22Rv1 (cell line): Measurements from ENCODE around the gene ARHGEF19.
A peak's percentile ranks its signal among the peaks of the same experiment; 100 is the strongest.

Source experiments
- H3K27ac ChIP-seq: fragments of 450-650 bp; 2 replicates; pipeline ENCODE4 v1.5.1; 2017
- ZFX ChIP-seq: fragments of 450-650 bp; IDR thresholded peaks from 2 replicates; pipeline ENCODE4 v1.6.1; 2017; ENCODE audit warnings: antibody characterized with exemption, borderline replicate concordance
- TF ChIP-seq, protein P1 (sequence below): fragments of 450-650 bp; IDR thresholded peaks from 2 replicates; pipeline ENCODE4 v1.5.1; 2017; ENCODE audit warnings: mild to moderate bottlenecking

ARHGEF19 gene

DNA sequence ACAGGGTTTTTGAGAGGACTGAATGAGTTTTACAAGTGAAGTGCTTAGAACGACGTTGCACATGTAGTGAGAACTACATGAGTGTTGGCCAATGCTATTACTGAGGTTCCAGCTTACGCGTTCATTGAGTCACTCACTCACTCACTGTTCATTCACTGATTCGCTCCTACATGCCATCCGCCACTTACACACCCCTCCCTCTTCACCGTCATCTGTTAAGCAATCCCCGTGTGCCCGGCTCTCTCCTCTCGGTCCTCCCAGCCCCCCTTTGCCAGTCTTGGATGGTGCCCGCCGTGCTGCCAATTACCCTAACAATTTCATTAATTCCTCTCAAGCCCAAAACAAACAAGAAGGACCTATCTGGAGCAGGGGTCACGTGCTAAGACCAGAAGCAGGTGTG, 29.3 kb downstream of the ARHGEF19 start:
- H3K27ac ChIP-seq = no peak overlapping the region

GRCh38 chr1:16181887-16182719, 30.3 kb downstream of the ARHGEF19 start:
- no peak overlapping the region for H3K27ac ChIP-seq
- no peak for TF ChIP-seq ZFX
- TF ChIP-seq, protein P1, sequence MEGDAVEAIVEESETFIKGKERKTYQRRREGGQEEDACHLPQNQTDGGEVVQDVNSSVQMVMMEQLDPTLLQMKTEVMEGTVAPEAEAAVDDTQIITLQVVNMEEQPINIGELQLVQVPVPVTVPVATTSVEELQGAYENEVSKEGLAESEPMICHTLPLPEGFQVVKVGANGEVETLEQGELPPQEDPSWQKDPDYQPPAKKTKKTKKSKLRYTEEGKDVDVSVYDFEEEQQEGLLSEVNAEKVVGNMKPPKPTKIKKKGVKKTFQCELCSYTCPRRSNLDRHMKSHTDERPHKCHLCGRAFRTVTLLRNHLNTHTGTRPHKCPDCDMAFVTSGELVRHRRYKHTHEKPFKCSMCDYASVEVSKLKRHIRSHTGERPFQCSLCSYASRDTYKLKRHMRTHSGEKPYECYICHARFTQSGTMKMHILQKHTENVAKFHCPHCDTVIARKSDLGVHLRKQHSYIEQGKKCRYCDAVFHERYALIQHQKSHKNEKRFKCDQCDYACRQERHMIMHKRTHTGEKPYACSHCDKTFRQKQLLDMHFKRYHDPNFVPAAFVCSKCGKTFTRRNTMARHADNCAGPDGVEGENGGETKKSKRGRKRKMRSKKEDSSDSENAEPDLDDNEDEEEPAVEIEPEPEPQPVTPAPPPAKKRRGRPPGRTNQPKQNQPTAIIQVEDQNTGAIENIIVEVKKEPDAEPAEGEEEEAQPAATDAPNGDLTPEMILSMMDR = no peak

More for the DNA sequence above, 29.3 kb downstream of the ARHGEF19 start:
- TF ChIP-seq, protein P1 = no peak
- no peak for TF ChIP-seq ZFX

GRCh38 chr1:16180291-16180824, 32.1 kb downstream of the ARHGEF19 start:
- no peak overlapping the region for H3K27ac ChIP-seq
- TF ChIP-seq ZFX = no peak
- TF ChIP-seq, protein P1 = no peak

DNA sequence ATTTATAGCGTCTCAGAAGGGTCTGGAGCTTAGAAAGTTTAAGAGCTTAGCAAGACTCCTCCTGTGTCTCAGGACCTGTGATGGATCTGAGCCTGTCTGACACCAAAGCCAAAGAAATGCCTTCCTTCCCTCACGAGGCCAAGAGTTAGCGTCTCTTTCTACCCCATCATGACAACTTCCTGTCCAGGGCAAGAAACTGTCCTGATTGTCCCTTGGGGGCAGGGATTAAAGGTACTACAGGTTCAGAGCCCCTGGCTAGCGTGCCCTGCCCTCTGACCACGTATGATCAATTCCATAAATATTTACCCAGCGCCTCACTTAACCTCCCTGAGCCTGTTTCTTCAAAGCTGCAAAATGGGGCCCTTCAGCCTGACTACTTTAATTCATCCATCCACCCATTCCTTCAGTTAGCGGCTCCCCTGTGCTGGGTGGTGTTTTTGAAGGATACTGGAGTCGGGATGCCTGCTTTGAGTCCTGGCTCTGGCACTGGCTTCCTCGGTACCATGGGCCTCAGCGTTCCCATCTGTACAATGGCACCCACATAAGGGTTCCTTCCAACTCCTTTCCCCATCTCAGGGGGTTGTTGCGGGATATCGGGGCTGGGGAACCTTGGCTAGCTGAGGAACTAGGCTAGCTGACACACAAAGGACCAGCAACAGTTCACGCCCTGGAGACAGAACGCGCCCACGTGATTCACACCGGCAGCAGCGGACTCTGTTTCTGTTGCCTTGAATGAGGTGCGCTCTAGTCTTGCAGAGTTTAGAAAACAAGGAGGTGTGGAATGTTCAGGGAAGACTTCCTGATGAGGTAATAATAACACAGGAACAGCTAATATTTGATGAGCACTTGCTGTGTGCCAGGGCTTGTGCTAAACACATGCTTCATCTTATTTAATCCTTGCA, 33.6 kb downstream of the ARHGEF19 start:
- no peak for TF ChIP-seq ZFX
- H3K27ac ChIP-seq = peak overlapping the region; percentile 40

DNA sequence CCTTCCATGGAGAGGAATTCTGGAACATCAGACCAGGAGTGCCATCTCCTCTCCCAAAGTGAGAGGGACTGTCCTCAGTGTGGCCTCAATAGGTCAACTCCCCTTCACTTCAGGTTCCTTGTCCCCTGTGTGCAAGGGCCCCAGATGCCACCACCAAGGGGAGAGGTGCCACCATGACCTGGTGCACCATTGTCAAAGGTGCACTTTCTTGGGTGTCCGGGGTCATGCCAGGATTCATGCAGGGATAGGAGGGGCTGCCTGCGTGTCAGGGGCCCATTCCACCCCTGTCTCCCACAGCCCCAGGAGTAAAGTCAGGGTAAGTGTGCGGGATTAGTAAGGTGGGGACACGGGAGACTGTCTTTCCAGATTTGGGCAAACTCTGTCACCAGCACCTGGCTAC, 35.1 kb downstream of the ARHGEF19 start:
- no peak overlapping the region for H3K27ac ChIP-seq
- TF ChIP-seq, protein P1 = no peak
- TF ChIP-seq ZFX = no peak

DNA sequence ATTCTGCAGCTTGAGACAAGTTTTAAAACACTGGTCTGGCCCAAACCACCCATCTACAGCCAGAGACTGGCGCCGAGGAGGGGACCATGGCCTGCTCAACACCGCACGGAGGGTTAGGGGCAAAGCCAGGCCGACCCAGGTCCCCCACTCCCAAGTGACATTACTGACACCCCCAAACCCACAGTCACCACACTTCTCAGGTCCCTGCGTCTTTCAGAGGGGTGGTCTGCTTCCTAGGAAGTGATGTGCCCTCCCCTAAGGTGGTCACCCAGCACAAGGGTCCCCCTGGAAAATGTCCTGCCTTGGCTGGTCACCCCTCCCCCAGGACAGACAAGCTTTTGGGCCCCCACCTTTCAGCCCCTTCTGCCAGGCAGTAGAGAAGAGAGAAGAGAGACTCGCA, 35.8 kb downstream of the ARHGEF19 start:
- H3K27ac ChIP-seq = peak overlapping the region; percentile 67
- TF ChIP-seq ZFX = no peak
- TF ChIP-seq, protein P1 = no peak
